Measurements from ENCODE around the gene GCK. TPM values are rescaled to one million over a fixed set of nuclear protein-coding genes. Genes with fewer than 3 reads are reported as not detected.

Gene GCK
- total RNA-seq, 1 experiment from 2014 or later: not detected

- no peaks in the 10 kb centered on the region for H3K9me3 Mint-ChIP-seq (ENCODE audit: unreplicated experiment)
- peaks cover 2% of the 10 kb centered on the region for H3K4me1 Mint-ChIP-seq (ENCODE audit: low read depth, unreplicated experiment)
- Histone ChIP-seq H3K4me1 (peaks cover 4% of the 10 kb centered on the region), H3K4me3 (ENCODE audit: low read depth, low read length) (no peak overlapping the region), H3K36me3 (ENCODE audit: control insufficient read depth, insufficient read depth, low read length) (no peaks in the 10 kb centered on the region), H3K27me3 (replicated peaks; ENCODE audit: control insufficient read depth, insufficient read depth, low read length) (no peaks in the 10 kb centered on the region), H3K9me3 (no peaks in the 10 kb centered on the region)
- DNase-seq: peak in 1 of 2 experiments; percentile 53
- no peaks in the 10 kb centered on the region for H3K27me3 Mint-ChIP-seq (ENCODE audit: insufficient read depth, unreplicated experiment)
- intact Hi-C loops (cut with micrococcal nuclease; ENCODE audit: unreplicated experiment): no loop called here
- no TSS peak for BruUV-seq (replicated peaks)
- no peak overlapping the region for H3K27ac Mint-ChIP-seq (ENCODE audit: unreplicated experiment)
- ChIA-PET CTCF (no interaction called here), POLR2A (no interaction called here)
- TF ChIP-seq, protein P1, sequence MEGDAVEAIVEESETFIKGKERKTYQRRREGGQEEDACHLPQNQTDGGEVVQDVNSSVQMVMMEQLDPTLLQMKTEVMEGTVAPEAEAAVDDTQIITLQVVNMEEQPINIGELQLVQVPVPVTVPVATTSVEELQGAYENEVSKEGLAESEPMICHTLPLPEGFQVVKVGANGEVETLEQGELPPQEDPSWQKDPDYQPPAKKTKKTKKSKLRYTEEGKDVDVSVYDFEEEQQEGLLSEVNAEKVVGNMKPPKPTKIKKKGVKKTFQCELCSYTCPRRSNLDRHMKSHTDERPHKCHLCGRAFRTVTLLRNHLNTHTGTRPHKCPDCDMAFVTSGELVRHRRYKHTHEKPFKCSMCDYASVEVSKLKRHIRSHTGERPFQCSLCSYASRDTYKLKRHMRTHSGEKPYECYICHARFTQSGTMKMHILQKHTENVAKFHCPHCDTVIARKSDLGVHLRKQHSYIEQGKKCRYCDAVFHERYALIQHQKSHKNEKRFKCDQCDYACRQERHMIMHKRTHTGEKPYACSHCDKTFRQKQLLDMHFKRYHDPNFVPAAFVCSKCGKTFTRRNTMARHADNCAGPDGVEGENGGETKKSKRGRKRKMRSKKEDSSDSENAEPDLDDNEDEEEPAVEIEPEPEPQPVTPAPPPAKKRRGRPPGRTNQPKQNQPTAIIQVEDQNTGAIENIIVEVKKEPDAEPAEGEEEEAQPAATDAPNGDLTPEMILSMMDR (IDR thresholded peaks at IDR 0.05; ENCODE audit: insufficient read depth in 1 of 2, low read depth in 1 of 2, low read length in 1 of 2, severe bottlenecking in 1 of 2, unreplicated experiment in 1 of 2): no peak
- H3K4me3 Mint-ChIP-seq (ENCODE audit: unreplicated experiment): no peak overlapping the region
- H3K36me3 Mint-ChIP-seq (ENCODE audit: insufficient read depth, unreplicated experiment): no peaks in the 10 kb centered on the region
These were observed 43.0 kb downstream of the GCK start for GRCh38 chr7:44145969-44146911.

GRCh38 chr7:44145479-44145968 lies 43.7 kb downstream of the GCK start:
- Mint-ChIP-seq H3K9me3 (ENCODE audit: unreplicated experiment) (no peaks in the 10 kb centered on the region), H3K4me1 (ENCODE audit: low read depth, unreplicated experiment) (peaks cover 7% of the 10 kb centered on the region), H3K4me3 (ENCODE audit: unreplicated experiment) (no peak overlapping the region), H3K36me3 (ENCODE audit: insufficient read depth, unreplicated experiment) (no peaks in the 10 kb centered on the region), H3K27me3 (ENCODE audit: insufficient read depth, unreplicated experiment) (no peaks in the 10 kb centered on the region), H3K27ac (ENCODE audit: unreplicated experiment) (no peak overlapping the region)
- Histone ChIP-seq H3K4me3 (ENCODE audit: low read depth, low read length) (no peak overlapping the region), H3K9me3 (no peaks in the 10 kb centered on the region), H3K4me1 (peaks cover 7% of the 10 kb centered on the region), H3K27me3 (replicated peaks; ENCODE audit: control insufficient read depth, insufficient read depth, low read length) (no peaks in the 10 kb centered on the region), H3K36me3 (ENCODE audit: control insufficient read depth, insufficient read depth, low read length) (no peaks in the 10 kb centered on the region)
- BruUV-seq (replicated peaks): no TSS peak
- intact Hi-C loops (cut with micrococcal nuclease; ENCODE audit: unreplicated experiment): no loop called here
- TF ChIP-seq, protein P1 (IDR thresholded peaks at IDR 0.05; ENCODE audit: insufficient read depth in 1 of 2, low read depth in 1 of 2, low read length in 1 of 2, severe bottlenecking in 1 of 2, unreplicated experiment in 1 of 2): no peak
- ChIA-PET CTCF (no interaction called here), POLR2A (no interaction called here)
- DNase-seq: peak in 1 of 2 experiments; percentile 18

DNA sequence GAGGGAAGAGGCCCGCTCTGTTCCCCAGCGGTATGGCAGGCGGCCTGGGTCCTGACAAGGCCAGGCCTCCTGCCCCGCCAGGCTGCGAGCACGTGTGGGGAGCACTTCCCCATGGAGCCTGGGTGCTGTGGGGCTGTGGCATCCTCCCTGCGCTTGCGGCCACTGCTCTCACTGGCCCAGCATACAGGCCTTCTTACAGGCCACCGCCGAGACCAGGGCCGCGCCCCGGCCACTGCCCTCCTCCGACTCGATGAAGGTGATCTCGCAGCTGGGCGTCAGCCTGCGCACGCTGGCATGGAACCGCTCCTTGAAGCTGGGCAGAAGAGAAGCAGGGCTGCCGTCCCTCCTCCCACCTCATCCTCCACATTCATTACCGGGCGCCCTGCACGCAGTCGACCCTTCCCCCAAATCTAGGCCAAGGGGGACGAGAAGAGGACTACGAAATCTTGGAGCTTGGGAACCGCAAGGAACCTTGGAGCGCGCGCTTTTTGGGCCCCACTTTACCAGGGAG lies 44.2 kb downstream of the GCK start:
- BruUV-seq (replicated peaks): no TSS peak
- CTCF ChIA-PET: no interaction called here

More for the DNA sequence above, 44.2 kb downstream of the GCK start:
- Histone ChIP-seq H3K4me1 (peaks cover 7% of the 10 kb centered on the region), H3K9me3 (no peaks in the 10 kb centered on the region), H3K27me3 (replicated peaks; ENCODE audit: control insufficient read depth, insufficient read depth, low read length) (no peaks in the 10 kb centered on the region), H3K4me3 (ENCODE audit: low read depth, low read length) (no peak overlapping the region), H3K36me3 (ENCODE audit: control insufficient read depth, insufficient read depth, low read length) (no peaks in the 10 kb centered on the region)
- H3K4me1 Mint-ChIP-seq (ENCODE audit: low read depth, unreplicated experiment): peaks cover 7% of the 10 kb centered on the region
- peak in 1 of 2 experiments; percentile 12 for DNase-seq
- no peaks in the 10 kb centered on the region for H3K9me3 Mint-ChIP-seq (ENCODE audit: unreplicated experiment)
- TF ChIP-seq, protein P1 (IDR thresholded peaks at IDR 0.05; ENCODE audit: insufficient read depth in 1 of 2, low read depth in 1 of 2, low read length in 1 of 2, severe bottlenecking in 1 of 2, unreplicated experiment in 1 of 2): no peak
- no peak overlapping the region for H3K27ac Mint-ChIP-seq (ENCODE audit: unreplicated experiment)
- H3K36me3 Mint-ChIP-seq (ENCODE audit: insufficient read depth, unreplicated experiment): no peaks in the 10 kb centered on the region
- intact Hi-C loops (cut with micrococcal nuclease; ENCODE audit: unreplicated experiment): no loop called here
- no peak overlapping the region for H3K4me3 Mint-ChIP-seq (ENCODE audit: unreplicated experiment)
- POLR2A ChIA-PET: no interaction called here
- no peaks in the 10 kb centered on the region for H3K27me3 Mint-ChIP-seq (ENCODE audit: insufficient read depth, unreplicated experiment)
